Measurements from ENCODE around the gene CCL21.

The CCL21 gene

DNA sequence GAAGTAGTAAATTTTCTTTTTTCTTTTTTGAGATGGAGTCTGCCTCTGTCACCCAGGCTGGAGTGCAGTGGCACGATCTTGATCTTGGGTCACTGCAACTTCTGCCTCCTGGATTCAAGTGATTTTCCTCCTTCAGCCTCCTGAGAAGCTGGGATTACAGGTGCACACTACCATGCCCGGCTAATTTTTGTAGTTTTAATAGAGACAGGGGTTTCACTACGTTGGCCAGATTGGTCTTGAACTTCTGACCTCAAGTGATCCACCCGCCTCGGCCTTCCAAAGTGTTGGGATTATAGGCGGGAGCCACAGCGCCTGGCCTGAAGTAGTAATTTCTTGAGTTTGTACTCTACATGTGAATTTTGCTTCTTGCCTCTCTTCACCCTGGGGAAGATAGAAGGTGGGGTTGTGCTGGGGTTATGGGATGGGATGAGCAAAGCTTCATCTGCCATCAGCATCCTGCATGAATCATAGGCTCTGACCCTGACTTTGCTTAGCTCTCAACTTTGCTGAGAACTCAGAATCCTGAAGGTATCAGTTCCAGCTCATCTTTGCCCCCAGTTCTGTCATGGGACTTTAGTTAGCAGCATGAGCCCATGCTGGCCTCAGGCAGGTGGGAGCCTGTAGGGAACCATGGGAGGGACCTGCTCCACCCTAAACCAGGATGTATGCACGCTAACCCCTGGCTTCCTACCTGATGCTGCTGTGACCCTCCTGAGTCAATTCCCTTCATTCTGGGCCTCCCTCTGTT, 9.3 kb upstream of the CCL21 start:
- POLR2A ChIA-PET (ENCODE audit: low non-redundant PET): interaction anchor here (0.6 kb wide), 1 partner anchor 1183 kb away, joined by 3 read pairs; no protein-coding TSS in a partner anchor
- H3K27ac ChIP-seq: no peak overlapping the region
- TF ChIP-seq, protein P1, sequence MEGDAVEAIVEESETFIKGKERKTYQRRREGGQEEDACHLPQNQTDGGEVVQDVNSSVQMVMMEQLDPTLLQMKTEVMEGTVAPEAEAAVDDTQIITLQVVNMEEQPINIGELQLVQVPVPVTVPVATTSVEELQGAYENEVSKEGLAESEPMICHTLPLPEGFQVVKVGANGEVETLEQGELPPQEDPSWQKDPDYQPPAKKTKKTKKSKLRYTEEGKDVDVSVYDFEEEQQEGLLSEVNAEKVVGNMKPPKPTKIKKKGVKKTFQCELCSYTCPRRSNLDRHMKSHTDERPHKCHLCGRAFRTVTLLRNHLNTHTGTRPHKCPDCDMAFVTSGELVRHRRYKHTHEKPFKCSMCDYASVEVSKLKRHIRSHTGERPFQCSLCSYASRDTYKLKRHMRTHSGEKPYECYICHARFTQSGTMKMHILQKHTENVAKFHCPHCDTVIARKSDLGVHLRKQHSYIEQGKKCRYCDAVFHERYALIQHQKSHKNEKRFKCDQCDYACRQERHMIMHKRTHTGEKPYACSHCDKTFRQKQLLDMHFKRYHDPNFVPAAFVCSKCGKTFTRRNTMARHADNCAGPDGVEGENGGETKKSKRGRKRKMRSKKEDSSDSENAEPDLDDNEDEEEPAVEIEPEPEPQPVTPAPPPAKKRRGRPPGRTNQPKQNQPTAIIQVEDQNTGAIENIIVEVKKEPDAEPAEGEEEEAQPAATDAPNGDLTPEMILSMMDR (conservative IDR thresholded peaks at IDR 0.05; ENCODE audit: low read depth): no peak
- no peak for DNase-seq (ENCODE audit: low spot score)
- CTCF ChIA-PET: interaction anchor here (0.5 kb wide), 1 partner anchor 26 kb away, joined by 3 read pairs; no protein-coding TSS in a partner anchor

DNA sequence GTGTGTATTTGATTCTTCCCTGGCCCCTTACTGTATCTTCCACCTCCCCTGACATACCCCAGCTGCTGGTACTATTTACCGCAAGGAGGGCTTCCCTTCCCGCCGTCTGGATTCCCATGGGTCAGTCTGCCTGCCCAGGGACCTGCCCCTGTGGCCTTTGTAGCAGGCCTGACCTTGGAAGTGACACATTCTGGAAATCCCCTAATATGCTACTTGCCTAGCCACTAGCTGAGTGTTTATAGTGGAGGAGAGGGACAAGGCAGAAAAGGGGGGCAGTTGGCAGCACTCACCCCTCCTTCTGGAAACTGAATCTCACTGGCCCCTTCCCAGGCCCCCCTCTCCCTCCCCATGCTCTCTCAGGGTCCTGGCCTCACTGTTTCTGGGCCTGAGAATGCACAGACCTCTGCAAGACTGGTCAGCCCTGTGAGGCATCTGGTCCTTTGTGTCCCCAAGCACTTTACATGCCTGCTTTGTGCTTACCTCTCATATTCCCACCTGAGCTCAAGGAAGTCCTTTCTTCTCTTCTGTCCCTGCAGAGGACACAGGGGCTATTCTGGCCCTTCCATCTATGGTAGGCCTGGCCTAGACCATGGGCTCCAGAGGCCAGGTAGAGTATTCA, 8.2 kb upstream of the CCL21 start:
- TF ChIP-seq, protein P1 (conservative IDR thresholded peaks at IDR 0.05; ENCODE audit: low read depth): no peak
- H3K27ac ChIP-seq: no peak overlapping the region
- ChIA-PET POLR2A (ENCODE audit: low non-redundant PET) (no interaction called here), CTCF (interaction anchor here (0.6 to 0.7 kb wide), 2 partner anchors 9 to 64 kb away, joined by 3 read pairs; no protein-coding TSS in a partner anchor)
- no peak for DNase-seq (ENCODE audit: low spot score)

DNA sequence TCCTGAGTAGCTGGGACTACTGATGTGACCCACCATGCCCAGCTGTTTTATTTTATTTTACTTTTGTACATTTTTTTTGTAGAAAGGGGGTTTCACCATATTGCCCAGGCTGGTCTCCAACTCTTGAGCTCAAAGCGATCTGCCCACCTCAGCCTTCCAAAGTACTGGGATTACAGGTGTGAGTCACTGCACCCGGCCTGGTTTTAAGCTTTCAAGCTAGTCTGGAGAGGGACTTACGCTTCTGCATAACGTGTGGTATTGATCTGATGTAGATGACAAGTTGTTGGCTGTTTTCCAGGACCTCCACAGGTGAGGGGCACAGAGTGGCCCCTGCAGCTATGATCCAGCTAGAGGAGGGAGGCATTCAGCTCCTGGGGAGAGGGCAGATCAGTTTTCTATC, 6.8 kb upstream of the CCL21 start:
- TF ChIP-seq, protein P1 (conservative IDR thresholded peaks at IDR 0.05; ENCODE audit: low read depth): no peak
- CTCF ChIA-PET: interaction anchor here (0.8 kb wide), 1 partner anchor 17 kb away, joined by 4 read pairs; no protein-coding TSS in a partner anchor
- no peak overlapping the region for H3K27ac ChIP-seq
- POLR2A ChIA-PET (ENCODE audit: low non-redundant PET): no interaction called here
- DNase-seq (ENCODE audit: low spot score): no peak

DNA sequence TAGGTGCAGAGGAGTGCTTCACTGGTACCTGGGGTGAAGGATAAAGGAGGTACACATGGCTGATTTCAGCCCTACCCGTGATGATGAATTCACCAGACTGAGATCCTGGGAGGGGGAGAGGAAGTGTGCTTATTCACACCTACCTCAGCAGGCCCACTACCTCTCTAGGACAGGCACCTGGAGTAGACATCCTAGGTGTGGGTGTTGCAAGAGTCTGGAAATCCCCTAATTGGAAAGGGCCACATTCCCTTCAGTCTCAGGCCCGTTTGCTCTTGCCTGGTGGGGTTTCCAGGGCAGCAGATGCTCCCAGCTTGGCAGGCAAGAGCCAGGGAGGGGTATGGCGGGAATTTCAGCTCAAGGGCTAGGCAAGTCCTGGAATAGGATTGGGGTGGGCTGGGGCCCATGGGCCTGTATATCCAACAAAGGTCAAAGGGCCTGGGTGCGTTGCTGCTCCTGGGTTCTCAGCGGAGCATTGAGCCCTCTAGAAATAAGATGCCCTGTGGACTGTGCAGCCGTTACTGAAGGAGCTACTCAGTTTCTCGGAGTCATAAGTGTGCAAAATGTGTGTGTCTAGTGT, 5.8 kb upstream of the CCL21 start:
- CTCF ChIA-PET: no interaction called here
- TF ChIP-seq, protein P1 (conservative IDR thresholded peaks at IDR 0.05; ENCODE audit: low read depth): no peak
- no peak overlapping the region for H3K27ac ChIP-seq
- peak; percentile 7 for DNase-seq (ENCODE audit: low spot score)
- POLR2A ChIA-PET (ENCODE audit: low non-redundant PET): no interaction called here

DNA sequence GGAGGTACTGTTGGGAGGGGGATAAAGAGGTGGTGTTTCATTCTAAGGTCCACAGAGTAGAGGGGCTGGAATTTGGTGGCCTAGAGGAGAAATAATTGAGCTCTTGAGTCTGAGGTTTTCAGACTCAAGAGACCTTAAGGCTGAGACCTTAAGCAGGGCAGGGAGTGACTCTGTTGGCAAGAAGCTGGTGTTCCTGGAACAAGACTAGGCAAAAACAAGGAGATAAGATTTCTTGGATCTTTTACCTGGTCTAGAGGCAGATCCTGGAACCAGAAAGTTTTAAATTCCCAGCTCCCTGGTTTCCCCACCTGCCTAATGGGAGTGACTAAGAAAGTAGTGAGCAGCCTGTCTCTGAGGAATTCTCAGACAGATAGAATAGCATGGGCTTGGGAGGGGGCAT, 4.1 kb upstream of the CCL21 start:
- TF ChIP-seq, protein P1 (conservative IDR thresholded peaks at IDR 0.05; ENCODE audit: low read depth): no peak
- ChIA-PET CTCF (no interaction called here), POLR2A (ENCODE audit: low non-redundant PET) (no interaction called here)
- no peak for DNase-seq (ENCODE audit: low spot score)
- no peak overlapping the region for H3K27ac ChIP-seq

DNA sequence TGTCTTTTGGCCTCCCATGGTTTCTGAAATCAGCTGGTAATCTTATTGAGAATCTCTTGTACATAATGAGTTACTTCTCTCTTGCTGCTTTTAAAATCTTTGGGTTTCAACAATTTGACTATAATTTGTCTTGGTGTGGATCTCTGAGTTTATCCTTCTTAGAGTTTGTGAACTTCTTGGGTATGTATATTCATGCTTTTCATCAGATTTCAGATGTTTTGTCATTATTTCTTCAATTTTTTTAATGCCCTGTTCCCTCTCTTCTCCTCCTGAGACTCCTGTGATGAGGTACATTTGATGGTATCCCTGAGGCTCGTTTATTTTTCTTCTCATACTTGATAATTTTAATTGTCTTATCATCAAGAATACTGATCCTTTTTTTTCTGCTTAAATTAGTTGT, 2.2 kb upstream of the CCL21 start:
- CTCF ChIA-PET: no interaction called here
- H3K27ac ChIP-seq: no peak overlapping the region
- POLR2A ChIA-PET (ENCODE audit: low non-redundant PET): no interaction called here
- no peak for DNase-seq (ENCODE audit: low spot score)
- TF ChIP-seq, protein P1 (conservative IDR thresholded peaks at IDR 0.05; ENCODE audit: low read depth): no peak
